Measurements from ENCODE around the gene TMEM150B.

Gene TMEM150B

DNA sequence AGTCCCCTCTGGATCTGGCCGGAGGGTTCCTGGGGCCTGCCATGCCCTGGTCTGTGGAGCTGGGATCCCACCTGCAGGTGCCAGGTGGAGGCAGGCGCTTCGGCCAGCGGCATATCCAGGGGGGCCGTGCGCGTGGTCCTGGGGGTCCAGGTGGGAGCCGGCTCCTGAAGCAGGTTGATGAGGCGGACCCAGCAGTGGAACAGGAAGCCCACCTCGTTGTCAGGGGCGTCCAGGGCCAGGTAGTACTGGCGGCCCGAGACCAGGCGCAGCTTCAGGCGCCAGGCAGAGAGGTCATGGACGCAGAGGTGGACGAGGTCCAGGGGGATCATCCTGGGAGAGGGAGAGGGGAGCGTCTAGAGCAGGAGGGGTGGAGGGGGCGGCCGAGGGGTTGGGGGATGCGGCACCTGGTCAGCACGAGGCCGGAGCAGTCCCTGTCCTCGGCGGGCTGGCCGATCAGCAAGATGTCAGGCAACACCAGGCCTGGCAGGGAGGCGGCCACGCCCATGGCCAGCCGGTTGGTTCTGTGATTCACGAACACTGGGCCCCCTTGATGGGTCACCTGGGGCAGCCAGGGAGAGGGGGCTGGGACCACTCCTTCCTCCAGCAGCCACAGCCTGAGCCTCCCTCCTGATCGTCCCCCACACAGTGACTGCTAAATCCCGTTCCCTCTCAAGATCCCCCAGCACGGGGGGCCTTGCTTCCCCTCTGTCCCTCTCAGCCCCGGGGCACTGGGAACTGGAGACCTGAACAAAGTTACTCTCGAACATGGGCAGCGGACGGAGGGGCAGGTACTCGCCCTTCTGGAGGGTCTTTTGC lies 37.2 kb upstream of the TMEM150B start:
- no peak for DNase-seq (ENCODE audit: low spot score)
- TF ChIP-seq, protein P1, sequence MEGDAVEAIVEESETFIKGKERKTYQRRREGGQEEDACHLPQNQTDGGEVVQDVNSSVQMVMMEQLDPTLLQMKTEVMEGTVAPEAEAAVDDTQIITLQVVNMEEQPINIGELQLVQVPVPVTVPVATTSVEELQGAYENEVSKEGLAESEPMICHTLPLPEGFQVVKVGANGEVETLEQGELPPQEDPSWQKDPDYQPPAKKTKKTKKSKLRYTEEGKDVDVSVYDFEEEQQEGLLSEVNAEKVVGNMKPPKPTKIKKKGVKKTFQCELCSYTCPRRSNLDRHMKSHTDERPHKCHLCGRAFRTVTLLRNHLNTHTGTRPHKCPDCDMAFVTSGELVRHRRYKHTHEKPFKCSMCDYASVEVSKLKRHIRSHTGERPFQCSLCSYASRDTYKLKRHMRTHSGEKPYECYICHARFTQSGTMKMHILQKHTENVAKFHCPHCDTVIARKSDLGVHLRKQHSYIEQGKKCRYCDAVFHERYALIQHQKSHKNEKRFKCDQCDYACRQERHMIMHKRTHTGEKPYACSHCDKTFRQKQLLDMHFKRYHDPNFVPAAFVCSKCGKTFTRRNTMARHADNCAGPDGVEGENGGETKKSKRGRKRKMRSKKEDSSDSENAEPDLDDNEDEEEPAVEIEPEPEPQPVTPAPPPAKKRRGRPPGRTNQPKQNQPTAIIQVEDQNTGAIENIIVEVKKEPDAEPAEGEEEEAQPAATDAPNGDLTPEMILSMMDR (IDR thresholded peaks at IDR 0.05; ENCODE audit: extremely low read depth, missing control alignments) = no peak

DNA sequence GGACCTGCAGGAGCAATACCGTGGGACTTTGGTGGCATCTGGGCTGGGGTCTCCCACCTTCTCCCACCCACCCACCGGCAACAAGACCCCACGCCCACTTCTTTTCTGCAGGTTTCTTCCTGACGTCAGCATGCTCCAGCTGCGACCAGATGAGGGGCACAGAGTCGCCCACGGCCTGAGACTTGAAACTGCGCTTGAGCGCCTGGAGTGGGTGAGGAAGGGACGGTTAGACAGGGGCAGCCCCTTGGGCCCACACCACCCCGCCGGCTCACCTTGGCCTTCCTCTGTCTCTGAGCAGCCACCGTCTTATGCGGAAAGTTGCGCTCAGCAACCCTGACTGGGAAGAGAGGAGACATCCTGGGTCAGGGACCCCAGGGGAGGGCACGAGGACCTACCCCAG lies 35.8 kb upstream of the TMEM150B start:
- no peak for DNase-seq (ENCODE audit: low spot score)
- TF ChIP-seq, protein P1 (IDR thresholded peaks at IDR 0.05; ENCODE audit: extremely low read depth, missing control alignments) = no peak

DNA sequence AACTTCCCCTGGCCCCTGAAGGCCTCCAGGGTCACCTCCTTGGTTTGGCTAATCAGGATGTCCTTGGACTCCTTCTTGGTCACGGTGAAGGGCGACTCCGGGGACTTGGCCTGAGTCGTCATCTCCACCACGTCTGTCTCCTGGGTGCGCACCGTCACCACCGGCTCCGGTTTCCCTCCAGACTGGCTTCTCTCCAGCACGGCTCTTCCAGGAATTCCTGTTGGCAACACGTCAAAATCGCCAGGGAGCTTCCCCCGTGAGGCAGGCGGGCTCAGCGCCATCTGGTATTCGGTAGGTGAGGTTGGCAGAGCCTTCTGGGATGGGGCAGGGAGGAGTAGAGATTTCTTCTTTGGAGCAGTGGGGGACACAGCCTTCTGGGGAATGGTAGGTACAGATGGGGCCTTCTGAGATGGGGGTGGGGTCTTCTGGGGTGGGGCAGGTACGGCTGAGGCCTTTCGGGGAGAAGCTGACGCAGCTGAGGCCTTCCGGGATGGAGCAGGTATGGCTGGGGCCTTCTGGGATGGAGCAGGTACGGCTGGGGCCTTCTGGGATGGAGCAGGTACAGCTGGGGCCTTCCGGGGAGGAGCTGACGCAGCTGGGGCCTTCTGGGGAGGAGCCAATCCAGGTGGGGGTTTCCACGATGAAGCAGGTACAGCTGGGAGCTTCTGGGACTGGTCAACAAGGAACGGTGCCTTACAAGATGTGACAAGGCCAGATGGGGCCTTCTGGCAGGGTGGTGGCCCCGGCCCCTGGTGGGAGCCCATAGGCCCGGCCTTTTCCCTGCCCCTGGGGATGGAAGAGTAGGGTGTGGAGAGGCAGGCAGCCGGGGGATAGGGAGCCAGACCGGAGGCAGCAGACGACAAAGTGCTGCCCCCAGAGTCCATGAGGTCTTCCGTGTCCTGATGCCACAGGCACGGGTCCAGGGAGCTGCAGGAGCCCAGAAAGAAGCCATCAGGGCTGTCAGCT lies 34.1 kb upstream of the TMEM150B start:
- TF ChIP-seq, protein P1 (IDR thresholded peaks at IDR 0.05; ENCODE audit: extremely low read depth, missing control alignments) = no peak
- no peak for DNase-seq (ENCODE audit: low spot score)

DNA sequence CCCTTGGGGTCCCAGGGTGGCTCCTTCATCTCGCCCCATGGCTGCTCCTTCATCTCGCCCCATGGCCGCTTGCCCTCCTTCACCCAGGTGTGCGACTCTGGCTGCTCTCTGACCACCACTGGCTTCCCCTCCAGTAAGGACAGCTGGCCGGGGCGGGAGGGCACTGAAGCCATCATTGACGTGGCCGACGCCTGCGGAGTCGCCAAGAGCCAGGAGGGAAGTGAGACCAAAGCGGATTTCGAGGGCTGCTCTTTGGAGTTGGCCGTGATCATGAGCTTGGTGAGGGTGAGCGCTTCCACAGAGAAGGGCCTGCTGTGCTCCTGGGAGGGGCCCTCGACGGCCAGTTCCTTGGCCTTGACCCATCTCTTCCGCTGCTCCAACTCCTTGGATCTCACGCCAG lies 33.4 kb upstream of the TMEM150B start:
- TF ChIP-seq, protein P1 (IDR thresholded peaks at IDR 0.05; ENCODE audit: extremely low read depth, missing control alignments) = no peak
- no peak for DNase-seq (ENCODE audit: low spot score)

DNA sequence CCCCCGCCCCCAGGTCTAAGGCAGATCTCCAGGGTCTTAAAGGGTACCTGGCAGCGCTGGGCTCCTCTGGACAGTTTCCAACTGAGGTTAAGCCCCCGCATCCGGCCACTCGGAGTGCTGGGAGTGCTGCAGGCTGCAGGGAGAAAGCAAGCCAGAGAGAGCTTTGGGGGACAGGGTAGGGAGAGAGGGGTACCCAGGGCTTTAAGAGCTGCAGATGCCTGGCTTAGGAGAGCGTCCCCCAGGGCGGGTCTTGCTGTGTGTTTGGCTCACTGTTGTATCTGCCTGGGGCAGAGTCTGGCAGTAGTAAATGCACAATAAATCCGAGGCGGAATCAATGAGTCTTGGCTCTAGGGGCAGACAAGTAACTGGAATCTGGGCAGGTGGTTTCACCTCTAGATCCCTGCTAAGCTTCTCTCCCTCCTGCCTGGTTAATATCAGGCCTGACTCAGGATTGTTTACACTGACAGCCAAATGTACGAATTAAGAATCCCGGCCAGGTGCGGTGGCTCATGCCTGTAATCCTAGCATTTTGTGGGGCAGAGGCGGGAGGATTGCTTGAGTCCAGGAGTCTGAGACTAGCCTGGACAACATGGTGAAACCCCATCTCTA lies 30.2 kb upstream of the TMEM150B start:
- DNase-seq (ENCODE audit: low spot score) = no peak
- TF ChIP-seq, protein P1 (IDR thresholded peaks at IDR 0.05; ENCODE audit: extremely low read depth, missing control alignments) = no peak

DNA sequence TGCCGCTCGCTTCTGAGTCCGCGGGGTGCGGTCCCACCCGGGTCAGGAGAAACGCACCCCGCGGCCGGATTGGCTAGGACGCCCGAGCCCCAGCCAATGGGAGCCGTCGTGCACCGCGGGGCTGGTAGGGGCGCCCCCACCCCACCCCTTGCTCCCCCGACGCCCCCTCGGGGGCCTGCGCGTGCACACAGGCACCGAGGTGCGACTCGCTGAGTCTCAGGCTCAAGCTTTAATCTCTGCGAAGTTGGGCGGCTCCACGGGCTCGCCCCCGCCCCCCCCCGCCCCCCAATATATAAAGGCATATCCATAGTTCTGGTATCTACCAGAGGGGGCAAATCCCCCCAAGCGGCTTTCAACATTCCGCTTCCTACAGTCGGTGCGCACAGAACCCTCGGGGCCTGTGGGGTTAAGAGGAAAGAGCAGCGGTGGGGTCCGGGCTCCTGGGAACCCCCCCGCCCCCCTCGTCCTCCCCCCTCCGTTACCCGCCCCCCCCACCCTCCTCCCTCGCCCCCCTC lies 29.6 kb upstream of the TMEM150B start, which contains the start of gene COX6B2:
TSS of gene COX6B2 (minus strand) at position 22 of the 515 bp plus-strand sequence. CDS start 198 bp downstream, outside the sequence.
- DNase-seq (ENCODE audit: low spot score) = no peak
- TF ChIP-seq, protein P1 (IDR thresholded peaks at IDR 0.05; ENCODE audit: extremely low read depth, missing control alignments) = no peak
